WTC11 (cell line): Measurements from ENCODE around the gene NDC1. TPM values are rescaled to one million over a fixed set of nuclear protein-coding genes. Genes with fewer than 3 reads are reported as not detected.

Source experiments
- ATAC-seq: fragments of 200-7000 bp; cut with Tn5 transposase; 2 replicates; pipeline ENCODE4 v1.10.0; 2021; ENCODE audit warnings: mild to moderate bottlenecking, moderate library complexity
- CTCF ChIA-PET: fragments of 300-600 bp; sonication (Branson Sonifier 250); formaldehyde crosslinking; loops from one replicate; lab custom pipeline; 2021; ENCODE audit warnings: antibody characterized with exemption; lab: Charles Lee
- POLR2A ChIA-PET: fragments of 350-600 bp; sonication (Branson Sonifier 250); formaldehyde crosslinking; loops from one replicate; lab custom pipeline; 2021; ENCODE audit warnings: antibody characterized with exemption; lab: Charles Lee
- DNase-seq: peaks from one replicate; pipeline ENCODE4 v3.0.0; 2021; ENCODE audit warnings: low spot score
- H3K27ac Mint-ChIP-seq: 2 replicates; pipeline ENCODE4 v1.8.0; 2021; ENCODE audit warnings: mixed read lengths
- H3K27me3 Mint-ChIP-seq: 2 replicates; pipeline ENCODE4 v1.8.0; 2021; ENCODE audit warnings: low read depth, mild to moderate bottlenecking, moderate library complexity, mixed read lengths
- H3K36me3 Mint-ChIP-seq: 2 replicates; pipeline ENCODE4 v1.8.0; 2021; ENCODE audit warnings: mixed read lengths
- H3K4me1 Mint-ChIP-seq: 2 replicates; pipeline ENCODE4 v1.8.0; 2022; ENCODE audit warnings: mixed read lengths
- H3K4me3 Mint-ChIP-seq: 2 replicates; pipeline ENCODE4 v1.8.0; 2021; ENCODE audit warnings: mild to moderate bottlenecking, moderate library complexity, mixed read lengths
- H3K9me3 Mint-ChIP-seq: 2 replicates; pipeline ENCODE4 v1.8.0; 2021; ENCODE audit warnings: mixed read lengths
- ATF6 ChIP-seq: sonication (generic); formaldehyde crosslinking; IDR thresholded peaks from 2 replicates; pipeline ENCODE4 v1.8.1; 2023; ENCODE audit warnings: mild to moderate bottlenecking, missing genetic modification reagents
- CREB1 ChIP-seq: sonication (generic); formaldehyde crosslinking; IDR thresholded peaks from 2 replicates; pipeline ENCODE4 v1.8.0; 2023; ENCODE audit warnings: mild to moderate bottlenecking, missing genetic modification reagents
- JAZF1 ChIP-seq: fragments of 250-450 bp; sonication (Bioruptor Pico); IDR thresholded peaks from 2 replicates; pipeline ENCODE4 v1.9.0; 2021; ENCODE audit warnings: moderate library complexity, mild to moderate bottlenecking, inconsistent platforms
- NR3C1 ChIP-seq: sonication (generic); formaldehyde crosslinking; conservative IDR thresholded peaks from 2 replicates; pipeline ENCODE4 v1.8.1; 2023; ENCODE audit warnings: low read depth, mild to moderate bottlenecking, missing genetic modification reagents
- SMAD3 ChIP-seq: sonication (generic); formaldehyde crosslinking; IDR thresholded peaks from 2 replicates; pipeline ENCODE4 v1.8.0; 2022; ENCODE audit warnings: missing genetic modification reagents, mild to moderate bottlenecking, borderline replicate concordance
- SP1 ChIP-seq: sonication (generic); formaldehyde crosslinking; conservative IDR thresholded peaks from 2 replicates; pipeline ENCODE4 v1.8.1; 2022; ENCODE audit warnings: missing genetic modification reagents
- ZNF219 ChIP-seq: sonication (generic); formaldehyde crosslinking; IDR thresholded peaks from 2 replicates; pipeline ENCODE4 v1.8.0; 2023; ENCODE audit warnings: missing genetic modification reagents, mild to moderate bottlenecking, borderline replicate concordance
- ZNF416 ChIP-seq: fragments of 250-450 bp; sonication (Bioruptor Pico); IDR thresholded peaks from 2 replicates; pipeline ENCODE4 v1.9.0; 2021; ENCODE audit warnings: mild to moderate bottlenecking, inconsistent platforms
- ZNF532 ChIP-seq: fragments of 250-450 bp; sonication (Bioruptor Pico); IDR thresholded peaks from 2 replicates; pipeline ENCODE4 v1.9.0; 2021; ENCODE audit warnings: mild to moderate bottlenecking, borderline replicate concordance
- total RNA-seq: library from RNA; stranded (reverse); gene quantifications from 3 replicates; pipeline ENCODE4 v1.2.3, GENCODE V29; 2021
- TF ChIP-seq, protein P1 (sequence below): fragments of 200-600 bp; IDR thresholded peaks from 2 replicates; pipeline ENCODE4 v1.8.0; 2022; ENCODE audit warnings: antibody characterized with exemption
- TF ChIP-seq, protein P2 (sequence below): fragments of 250-450 bp; sonication (Bioruptor Pico); IDR thresholded peaks from 2 replicates; pipeline ENCODE4 v1.9.0; 2021; ENCODE audit warnings: mild to moderate bottlenecking
- TF ChIP-seq, protein P3 (sequence below): fragments of 250-450 bp; sonication (Bioruptor Pico); IDR thresholded peaks from 2 replicates; pipeline ENCODE4 v1.9.0; 2021; ENCODE audit warnings: moderate library complexity, mild to moderate bottlenecking, inconsistent platforms, borderline replicate concordance
- TF ChIP-seq, protein P4 (sequence below): sonication (generic); formaldehyde crosslinking; IDR thresholded peaks from 2 replicates; pipeline ENCODE4 v1.8.0; 2023; ENCODE audit warnings: missing genetic modification reagents, mild to moderate bottlenecking, borderline replicate concordance
- TF ChIP-seq, protein P5 (sequence below): sonication (generic); formaldehyde crosslinking; IDR thresholded peaks from 2 replicates; pipeline ENCODE4 v1.8.0; 2022; ENCODE audit warnings: mild to moderate bottlenecking, missing genetic modification reagents

Gene NDC1
- total RNA-seq, 1 experiment from 2014 or later: 52.4 TPM

GRCh38 chr1:53850082-53850673 is 12.1 kb upstream of the NDC1 start:
- no peak overlapping the region for H3K27ac Mint-ChIP-seq
- POLR2A ChIA-PET: no interaction called here
- no peaks in the 10 kb centered on the region for H3K4me1 Mint-ChIP-seq
- CTCF ChIA-PET: interaction anchor here (1.2 to 2.2 kb wide), 2 partner anchors 11 to 12 kb away, joined by 4 to 15 read pairs; partner anchors contain the start of gene NDC1
- peaks cover 2% of the 10 kb centered on the region; the same call in 1 of the 2 replicates for H3K9me3 Mint-ChIP-seq
- ATAC-seq (no peak), DNase-seq (no peak)
- no peaks in the 10 kb centered on the region; the same call in 1 of the 2 replicates for H3K27me3 Mint-ChIP-seq
- TF ChIP-seq ZNF416 (no peak), SP1 (no peak), ZNF219 (CRISPR knock-in tag) (no peak), ATF6 (CRISPR knock-in tag) (no peak), ZNF532 (no peak), JAZF1 (no peak), SMAD3 (no peak), NR3C1 (no peak), CREB1 (CRISPR knock-in tag) (no peak)
- TF ChIP-seq, protein P1, sequence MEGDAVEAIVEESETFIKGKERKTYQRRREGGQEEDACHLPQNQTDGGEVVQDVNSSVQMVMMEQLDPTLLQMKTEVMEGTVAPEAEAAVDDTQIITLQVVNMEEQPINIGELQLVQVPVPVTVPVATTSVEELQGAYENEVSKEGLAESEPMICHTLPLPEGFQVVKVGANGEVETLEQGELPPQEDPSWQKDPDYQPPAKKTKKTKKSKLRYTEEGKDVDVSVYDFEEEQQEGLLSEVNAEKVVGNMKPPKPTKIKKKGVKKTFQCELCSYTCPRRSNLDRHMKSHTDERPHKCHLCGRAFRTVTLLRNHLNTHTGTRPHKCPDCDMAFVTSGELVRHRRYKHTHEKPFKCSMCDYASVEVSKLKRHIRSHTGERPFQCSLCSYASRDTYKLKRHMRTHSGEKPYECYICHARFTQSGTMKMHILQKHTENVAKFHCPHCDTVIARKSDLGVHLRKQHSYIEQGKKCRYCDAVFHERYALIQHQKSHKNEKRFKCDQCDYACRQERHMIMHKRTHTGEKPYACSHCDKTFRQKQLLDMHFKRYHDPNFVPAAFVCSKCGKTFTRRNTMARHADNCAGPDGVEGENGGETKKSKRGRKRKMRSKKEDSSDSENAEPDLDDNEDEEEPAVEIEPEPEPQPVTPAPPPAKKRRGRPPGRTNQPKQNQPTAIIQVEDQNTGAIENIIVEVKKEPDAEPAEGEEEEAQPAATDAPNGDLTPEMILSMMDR: no peak
- TF ChIP-seq, protein P2, sequence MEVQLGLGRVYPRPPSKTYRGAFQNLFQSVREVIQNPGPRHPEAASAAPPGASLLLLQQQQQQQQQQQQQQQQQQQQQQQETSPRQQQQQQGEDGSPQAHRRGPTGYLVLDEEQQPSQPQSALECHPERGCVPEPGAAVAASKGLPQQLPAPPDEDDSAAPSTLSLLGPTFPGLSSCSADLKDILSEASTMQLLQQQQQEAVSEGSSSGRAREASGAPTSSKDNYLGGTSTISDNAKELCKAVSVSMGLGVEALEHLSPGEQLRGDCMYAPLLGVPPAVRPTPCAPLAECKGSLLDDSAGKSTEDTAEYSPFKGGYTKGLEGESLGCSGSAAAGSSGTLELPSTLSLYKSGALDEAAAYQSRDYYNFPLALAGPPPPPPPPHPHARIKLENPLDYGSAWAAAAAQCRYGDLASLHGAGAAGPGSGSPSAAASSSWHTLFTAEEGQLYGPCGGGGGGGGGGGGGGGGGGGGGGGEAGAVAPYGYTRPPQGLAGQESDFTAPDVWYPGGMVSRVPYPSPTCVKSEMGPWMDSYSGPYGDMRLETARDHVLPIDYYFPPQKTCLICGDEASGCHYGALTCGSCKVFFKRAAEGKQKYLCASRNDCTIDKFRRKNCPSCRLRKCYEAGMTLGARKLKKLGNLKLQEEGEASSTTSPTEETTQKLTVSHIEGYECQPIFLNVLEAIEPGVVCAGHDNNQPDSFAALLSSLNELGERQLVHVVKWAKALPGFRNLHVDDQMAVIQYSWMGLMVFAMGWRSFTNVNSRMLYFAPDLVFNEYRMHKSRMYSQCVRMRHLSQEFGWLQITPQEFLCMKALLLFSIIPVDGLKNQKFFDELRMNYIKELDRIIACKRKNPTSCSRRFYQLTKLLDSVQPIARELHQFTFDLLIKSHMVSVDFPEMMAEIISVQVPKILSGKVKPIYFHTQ (CRISPR knock-in tag): no peak
- TF ChIP-seq, protein P3, sequence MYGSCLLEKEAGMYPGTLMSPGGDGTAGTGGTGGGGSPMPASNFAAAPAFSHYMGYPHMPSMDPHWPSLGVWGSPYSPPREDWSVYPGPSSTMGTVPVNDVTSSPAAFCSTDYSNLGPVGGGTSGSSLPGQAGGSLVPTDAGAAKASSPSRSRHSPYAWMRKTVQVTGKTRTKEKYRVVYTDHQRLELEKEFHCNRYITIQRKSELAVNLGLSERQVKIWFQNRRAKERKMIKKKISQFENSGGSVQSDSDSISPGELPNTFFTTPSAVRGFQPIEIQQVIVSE: no peak
- TF ChIP-seq, protein P4, sequence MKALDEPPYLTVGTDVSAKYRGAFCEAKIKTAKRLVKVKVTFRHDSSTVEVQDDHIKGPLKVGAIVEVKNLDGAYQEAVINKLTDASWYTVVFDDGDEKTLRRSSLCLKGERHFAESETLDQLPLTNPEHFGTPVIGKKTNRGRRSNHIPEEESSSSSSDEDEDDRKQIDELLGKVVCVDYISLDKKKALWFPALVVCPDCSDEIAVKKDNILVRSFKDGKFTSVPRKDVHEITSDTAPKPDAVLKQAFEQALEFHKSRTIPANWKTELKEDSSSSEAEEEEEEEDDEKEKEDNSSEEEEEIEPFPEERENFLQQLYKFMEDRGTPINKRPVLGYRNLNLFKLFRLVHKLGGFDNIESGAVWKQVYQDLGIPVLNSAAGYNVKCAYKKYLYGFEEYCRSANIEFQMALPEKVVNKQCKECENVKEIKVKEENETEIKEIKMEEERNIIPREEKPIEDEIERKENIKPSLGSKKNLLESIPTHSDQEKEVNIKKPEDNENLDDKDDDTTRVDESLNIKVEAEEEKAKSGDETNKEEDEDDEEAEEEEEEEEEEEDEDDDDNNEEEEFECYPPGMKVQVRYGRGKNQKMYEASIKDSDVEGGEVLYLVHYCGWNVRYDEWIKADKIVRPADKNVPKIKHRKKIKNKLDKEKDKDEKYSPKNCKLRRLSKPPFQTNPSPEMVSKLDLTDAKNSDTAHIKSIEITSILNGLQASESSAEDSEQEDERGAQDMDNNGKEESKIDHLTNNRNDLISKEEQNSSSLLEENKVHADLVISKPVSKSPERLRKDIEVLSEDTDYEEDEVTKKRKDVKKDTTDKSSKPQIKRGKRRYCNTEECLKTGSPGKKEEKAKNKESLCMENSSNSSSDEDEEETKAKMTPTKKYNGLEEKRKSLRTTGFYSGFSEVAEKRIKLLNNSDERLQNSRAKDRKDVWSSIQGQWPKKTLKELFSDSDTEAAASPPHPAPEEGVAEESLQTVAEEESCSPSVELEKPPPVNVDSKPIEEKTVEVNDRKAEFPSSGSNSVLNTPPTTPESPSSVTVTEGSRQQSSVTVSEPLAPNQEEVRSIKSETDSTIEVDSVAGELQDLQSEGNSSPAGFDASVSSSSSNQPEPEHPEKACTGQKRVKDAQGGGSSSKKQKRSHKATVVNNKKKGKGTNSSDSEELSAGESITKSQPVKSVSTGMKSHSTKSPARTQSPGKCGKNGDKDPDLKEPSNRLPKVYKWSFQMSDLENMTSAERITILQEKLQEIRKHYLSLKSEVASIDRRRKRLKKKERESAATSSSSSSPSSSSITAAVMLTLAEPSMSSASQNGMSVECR (CRISPR knock-in tag): no peak
- TF ChIP-seq, protein P5, sequence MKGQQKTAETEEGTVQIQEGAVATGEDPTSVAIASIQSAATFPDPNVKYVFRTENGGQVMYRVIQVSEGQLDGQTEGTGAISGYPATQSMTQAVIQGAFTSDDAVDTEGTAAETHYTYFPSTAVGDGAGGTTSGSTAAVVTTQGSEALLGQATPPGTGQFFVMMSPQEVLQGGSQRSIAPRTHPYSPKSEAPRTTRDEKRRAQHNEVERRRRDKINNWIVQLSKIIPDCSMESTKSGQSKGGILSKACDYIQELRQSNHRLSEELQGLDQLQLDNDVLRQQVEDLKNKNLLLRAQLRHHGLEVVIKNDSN (CRISPR knock-in tag): no peak
- H3K36me3 Mint-ChIP-seq: peaks cover 7% of the 10 kb centered on the region; the same call in 1 of the 2 replicates
- no peak overlapping the region for H3K4me3 Mint-ChIP-seq
